Endothelial cell (in vitro differentiated cells): ENCODE results near the gene LMO1. TPM values are rescaled to one million over a fixed set of nuclear protein-coding genes. Genes with fewer than 3 reads are reported as not detected.

Source experiments
- DNase-seq: peaks from one replicate; pipeline ENCODE4 v3.0.0; 2021; ENCODE audit warnings: low spot score
- H3K27ac Mint-ChIP-seq: one replicate; pipeline ENCODE4 v1.8.0; 2021; ENCODE audit warnings: mixed read lengths, inconsistent platforms; ENCODE audit not compliant: unreplicated experiment
- H3K27me3 Mint-ChIP-seq: one replicate; pipeline ENCODE4 v1.8.0; 2021; ENCODE audit warnings: mild to moderate bottlenecking, moderate library complexity, mixed read lengths, inconsistent platforms; ENCODE audit not compliant: unreplicated experiment
- H3K36me3 Mint-ChIP-seq: one replicate; pipeline ENCODE4 v1.8.0; 2021; ENCODE audit warnings: mild to moderate bottlenecking, low read depth, mixed read lengths, inconsistent platforms; ENCODE audit not compliant: unreplicated experiment
- H3K4me1 Mint-ChIP-seq: one replicate; pipeline ENCODE4 v1.8.0; 2021; ENCODE audit warnings: mild to moderate bottlenecking, mixed read lengths, inconsistent platforms; ENCODE audit not compliant: unreplicated experiment
- H3K4me3 Mint-ChIP-seq: one replicate; pipeline ENCODE4 v1.8.0; 2021; ENCODE audit warnings: mild to moderate bottlenecking, mixed read lengths, inconsistent platforms; ENCODE audit not compliant: unreplicated experiment
- H3K9me3 Mint-ChIP-seq: one replicate; pipeline ENCODE4 v1.8.0; 2021; ENCODE audit warnings: mixed read lengths, inconsistent platforms; ENCODE audit not compliant: unreplicated experiment
- CTCF ChIP-seq: fragments of 200-600 bp; sonication (generic); IDR thresholded peaks from one replicate; pipeline ENCODE4 v1.5.0; 2021; ENCODE audit warnings: antibody characterized with exemption; ENCODE audit not compliant: unreplicated experiment
- total RNA-seq: library from RNA; stranded (reverse); fragmentation: NEBNext Ultra II Directional; extraction: Animal tissue kit (Norgen Biotek cat#: 25700); gene quantifications from one replicate; pipeline ENCODE4 v1.2.1, GENCODE V29; 2021; ENCODE audit not compliant: unreplicated experiment

Gene LMO1
- total RNA-seq, 1 donor from 2014 or later = not detected

DNA sequence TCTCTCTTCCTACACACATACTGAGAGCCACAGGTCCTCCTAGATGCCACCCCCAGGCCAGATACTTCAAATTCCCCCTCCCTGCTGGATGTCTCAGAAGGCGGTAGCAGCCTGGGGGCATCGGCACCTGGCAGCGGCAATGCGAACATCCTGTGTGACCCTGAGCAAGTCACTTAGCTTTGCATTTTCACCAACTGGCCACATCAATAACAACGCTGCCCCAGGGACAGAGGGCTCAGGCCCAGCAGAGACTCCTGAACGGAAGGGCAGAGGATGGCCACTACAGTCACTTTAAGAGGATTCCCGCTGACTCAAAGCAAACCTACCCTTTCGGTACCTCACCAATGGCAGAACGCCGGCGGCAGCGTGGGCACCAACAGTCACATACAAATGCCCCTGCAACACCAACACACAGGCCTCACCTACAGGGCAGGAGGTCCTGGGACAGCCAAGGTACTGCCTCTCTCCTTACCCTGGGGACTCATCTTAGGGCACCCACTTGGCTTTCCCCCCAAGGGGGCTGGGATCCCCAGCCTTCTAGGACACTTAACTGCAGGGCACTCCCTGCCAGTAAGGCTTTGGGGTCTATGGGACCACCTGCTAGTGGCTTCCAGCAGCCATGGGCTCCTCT lies 1.6 kb downstream of the LMO1 start:
- no peak for TF ChIP-seq CTCF
- peaks cover 13% of the 10 kb centered on the region for H3K4me1 Mint-ChIP-seq

DNA sequence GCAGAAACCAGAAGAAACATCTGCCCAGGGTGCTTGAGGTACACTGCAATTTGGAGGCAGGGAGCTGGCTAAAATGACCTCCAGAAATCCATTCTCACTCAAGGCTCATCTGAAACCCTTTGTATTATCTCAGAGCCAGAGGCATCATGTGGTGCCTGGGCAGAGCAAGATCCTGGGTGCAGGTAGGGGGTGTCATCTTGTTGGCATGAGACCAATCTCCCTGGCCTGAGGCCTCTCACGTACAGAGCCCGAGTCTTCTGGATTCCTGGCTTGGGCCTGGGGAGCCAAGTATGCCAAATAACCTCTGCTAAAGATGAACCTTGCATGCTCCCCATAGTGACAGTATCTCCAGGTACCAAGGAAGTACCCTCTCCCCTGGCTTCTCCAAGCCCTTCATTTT lies 2.4 kb downstream of the LMO1 start:
- Mint-ChIP-seq H3K4me3 (no peak overlapping the region), H3K36me3 (peaks cover 4% of the 10 kb centered on the region), H3K27ac (no peak overlapping the region), H3K4me1 (peaks cover 13% of the 10 kb centered on the region), H3K27me3 (peaks cover 24% of the 10 kb centered on the region), H3K9me3 (no peaks in the 10 kb centered on the region)
- no peak for DNase-seq
- TF ChIP-seq CTCF = no peak

More for the DNA sequence above, 1.6 kb downstream of the LMO1 start:
- DNase-seq = no peak
- no peaks in the 10 kb centered on the region for H3K9me3 Mint-ChIP-seq
- peaks cover 24% of the 10 kb centered on the region for H3K27me3 Mint-ChIP-seq
- H3K27ac Mint-ChIP-seq = no peak overlapping the region
- peaks cover 4% of the 10 kb centered on the region for H3K36me3 Mint-ChIP-seq
- H3K4me3 Mint-ChIP-seq = peak overlapping the region; percentile 51

DNA sequence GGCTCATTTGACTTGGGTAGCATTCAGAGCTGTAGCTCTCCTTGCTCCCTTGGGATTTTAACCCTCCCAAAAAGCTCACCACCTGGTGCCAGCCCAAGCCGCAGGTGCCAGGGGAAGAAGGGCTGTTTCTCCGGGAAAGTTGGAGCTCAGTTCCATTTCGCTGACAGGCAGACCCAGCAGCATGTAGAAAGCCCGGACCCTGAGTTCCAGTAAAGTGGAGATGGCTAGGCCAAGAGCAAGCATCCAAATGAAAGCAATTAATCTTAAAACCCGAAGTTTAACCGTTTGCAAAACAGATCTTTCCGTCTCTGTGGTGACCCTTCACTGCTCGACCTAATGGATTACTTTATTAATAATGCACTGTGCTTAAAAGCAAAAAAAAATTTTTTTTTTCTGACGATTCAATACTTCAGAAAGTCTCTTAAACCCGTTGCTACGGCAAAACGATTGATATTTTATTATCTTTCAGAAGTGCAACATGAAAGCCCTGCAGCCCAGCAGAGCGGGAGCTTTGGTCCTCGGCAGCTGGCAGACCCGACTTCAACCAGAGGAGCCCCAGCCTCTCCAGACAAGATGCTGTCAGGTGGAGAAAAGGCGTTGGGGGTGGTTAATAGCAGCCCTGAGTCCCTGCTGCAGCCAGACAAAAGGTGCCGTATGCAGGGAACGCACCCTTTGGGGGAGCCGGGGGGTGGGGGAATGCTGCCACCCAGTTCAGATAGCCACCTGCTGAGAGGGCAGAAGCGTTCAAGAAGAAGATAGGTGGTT lies 3.3 kb downstream of the LMO1 start:
- Mint-ChIP-seq H3K36me3 (peaks cover 4% of the 10 kb centered on the region), H3K9me3 (no peaks in the 10 kb centered on the region), H3K27me3 (peaks cover 26% of the 10 kb centered on the region), H3K27ac (no peak overlapping the region), H3K4me1 (peaks cover 13% of the 10 kb centered on the region), H3K4me3 (no peak overlapping the region)
- TF ChIP-seq CTCF = no peak
- DNase-seq = no peak

- TF ChIP-seq CTCF = no peak
- H3K27me3 Mint-ChIP-seq = peaks cover 27% of the 10 kb centered on the region
- H3K4me3 Mint-ChIP-seq = no peak overlapping the region
Observed at GRCh38 chr11:8259306-8259959, 4.2 kb downstream of the LMO1 start.

More at GRCh38 chr11:8259306-8259959, 4.2 kb downstream of the LMO1 start:
- H3K4me1 Mint-ChIP-seq = peaks cover 13% of the 10 kb centered on the region
- H3K9me3 Mint-ChIP-seq = no peaks in the 10 kb centered on the region
- peaks cover 4% of the 10 kb centered on the region for H3K36me3 Mint-ChIP-seq
- DNase-seq = no peak
- H3K27ac Mint-ChIP-seq = no peak overlapping the region
